Measurements from ENCODE around the gene CCNF. TPM values are rescaled to one million over a fixed set of nuclear protein-coding genes. Genes with fewer than 3 reads are reported as not detected.
"Not testable (repeated sequence)": the region's sequence is repeated elsewhere in the genome, so short reads cannot be mapped to it uniquely, and the experiment has no call there.

Gene CCNF, protein sequence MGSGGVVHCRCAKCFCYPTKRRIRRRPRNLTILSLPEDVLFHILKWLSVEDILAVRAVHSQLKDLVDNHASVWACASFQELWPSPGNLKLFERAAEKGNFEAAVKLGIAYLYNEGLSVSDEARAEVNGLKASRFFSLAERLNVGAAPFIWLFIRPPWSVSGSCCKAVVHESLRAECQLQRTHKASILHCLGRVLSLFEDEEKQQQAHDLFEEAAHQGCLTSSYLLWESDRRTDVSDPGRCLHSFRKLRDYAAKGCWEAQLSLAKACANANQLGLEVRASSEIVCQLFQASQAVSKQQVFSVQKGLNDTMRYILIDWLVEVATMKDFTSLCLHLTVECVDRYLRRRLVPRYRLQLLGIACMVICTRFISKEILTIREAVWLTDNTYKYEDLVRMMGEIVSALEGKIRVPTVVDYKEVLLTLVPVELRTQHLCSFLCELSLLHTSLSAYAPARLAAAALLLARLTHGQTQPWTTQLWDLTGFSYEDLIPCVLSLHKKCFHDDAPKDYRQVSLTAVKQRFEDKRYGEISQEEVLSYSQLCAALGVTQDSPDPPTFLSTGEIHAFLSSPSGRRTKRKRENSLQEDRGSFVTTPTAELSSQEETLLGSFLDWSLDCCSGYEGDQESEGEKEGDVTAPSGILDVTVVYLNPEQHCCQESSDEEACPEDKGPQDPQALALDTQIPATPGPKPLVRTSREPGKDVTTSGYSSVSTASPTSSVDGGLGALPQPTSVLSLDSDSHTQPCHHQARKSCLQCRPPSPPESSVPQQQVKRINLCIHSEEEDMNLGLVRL
- total RNA-seq (2014; rRNA removed; shearing (Covaris generic)), result 81.5 and 82.6 TPM in 2 replicates

DNA sequence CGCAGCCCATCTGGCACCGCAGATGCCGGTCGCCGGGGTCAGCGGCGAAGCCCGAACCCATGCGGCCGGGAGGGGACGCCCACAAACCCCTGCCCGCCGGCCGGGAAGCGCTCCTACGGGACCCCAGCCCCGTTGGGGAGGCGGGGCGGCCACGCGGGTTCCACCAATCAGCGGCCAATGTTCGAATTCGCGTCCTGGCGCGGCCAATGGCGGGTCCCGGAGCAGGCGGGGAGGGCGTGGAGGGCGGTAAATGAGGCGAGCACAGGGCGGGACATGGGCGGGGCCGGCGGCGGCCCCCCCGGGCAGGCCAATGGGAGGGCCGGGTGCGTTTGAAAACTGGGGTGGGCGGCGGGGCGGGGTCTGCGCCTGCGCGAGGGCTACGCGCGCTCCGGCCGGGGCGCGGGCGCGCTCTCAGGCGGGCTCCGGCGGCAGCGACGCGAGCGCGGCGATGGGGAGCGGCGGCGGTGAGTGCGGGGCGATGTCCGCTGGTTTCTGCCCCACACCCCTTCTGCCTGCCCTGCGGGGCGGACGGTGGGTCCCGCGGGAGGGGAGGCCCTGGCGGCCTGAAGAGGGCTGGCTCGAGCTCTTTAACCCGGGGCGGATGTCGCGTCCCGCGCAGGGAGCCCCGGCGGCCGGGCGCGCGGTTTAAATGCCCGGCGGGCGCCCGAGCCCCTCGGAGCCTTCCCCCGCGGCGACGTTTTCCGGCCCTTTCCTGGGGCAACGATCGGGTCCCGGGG lies at the start of gene CCNF:
Gene CCNF (plus strand): TSS at position 414 of the 737 bp plus-strand sequence. CDS start 35 bp downstream, at position 449.
- H3K4me3 ChIP-seq (ENCODE audit: insufficient read depth, low read depth, low read length), result peak within 1 kb of the TSS; percentile 92
- peaks cover 1% of the 10 kb centered on the region; the same call in 1 of the 2 replicates for H3K27me3 ChIP-seq (ENCODE audit: control insufficient read depth, insufficient read depth, low read length)
- H3K36me3 ChIP-seq (replicated peaks; ENCODE audit: control insufficient read depth, insufficient read depth, low read length), result peaks cover 21% of the 10 kb centered on the region
- DNase-seq, result peak; percentile 100

DNA sequence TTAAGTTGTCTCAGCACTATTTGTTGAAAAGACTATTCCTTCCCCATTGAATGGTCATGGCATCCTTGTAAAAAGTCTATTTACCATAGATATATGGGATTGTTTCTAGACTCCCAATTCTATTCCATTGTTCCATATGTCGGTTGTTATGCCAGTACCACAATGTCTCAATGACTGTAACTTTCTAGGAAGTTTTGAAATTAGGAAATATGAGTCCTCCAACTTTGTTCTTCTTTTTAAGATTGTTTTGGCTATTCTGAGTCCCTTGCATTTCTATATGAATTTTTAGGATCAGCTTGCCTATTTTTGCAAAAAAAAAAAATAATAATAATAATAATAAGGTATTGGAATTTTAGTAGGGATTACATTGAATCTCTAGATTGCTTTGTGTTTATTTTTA lies 45.7 kb upstream of the CCNF start:
- no peak overlapping the region for H3K4me3 ChIP-seq (ENCODE audit: insufficient read depth, low read depth, low read length)
- no peak for DNase-seq
- H3K27me3 ChIP-seq (ENCODE audit: control insufficient read depth, insufficient read depth, low read length), result no peaks in the 10 kb centered on the region
- H3K36me3 ChIP-seq (replicated peaks; ENCODE audit: control insufficient read depth, insufficient read depth, low read length), result no peaks in the 10 kb centered on the region

DNA sequence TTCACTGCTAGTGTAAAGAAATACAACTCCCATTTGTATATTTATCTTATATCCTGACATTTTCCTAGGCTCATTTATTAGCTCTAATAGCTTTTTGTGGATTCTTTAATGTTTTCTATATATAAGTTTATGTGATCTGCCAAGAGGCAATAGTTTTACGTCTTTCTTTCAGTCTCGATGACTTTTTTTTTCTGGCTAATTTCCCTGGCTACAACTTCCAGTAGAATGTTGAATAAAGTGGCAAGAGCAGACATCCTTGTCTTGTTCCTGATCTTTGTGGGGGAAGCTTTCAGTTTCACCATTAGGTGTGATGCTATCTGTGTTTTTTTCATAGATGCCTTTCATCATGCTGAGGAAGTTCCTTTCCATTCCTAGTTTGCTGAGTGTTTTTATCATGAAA lies 44.8 kb upstream of the CCNF start:
- no peaks in the 10 kb centered on the region for H3K27me3 ChIP-seq (ENCODE audit: control insufficient read depth, insufficient read depth, low read length)
- DNase-seq, result no peak
- H3K36me3 ChIP-seq (replicated peaks; ENCODE audit: control insufficient read depth, insufficient read depth, low read length), result no peaks in the 10 kb centered on the region
- H3K4me3 ChIP-seq (ENCODE audit: insufficient read depth, low read depth, low read length), result no peak overlapping the region

DNA sequence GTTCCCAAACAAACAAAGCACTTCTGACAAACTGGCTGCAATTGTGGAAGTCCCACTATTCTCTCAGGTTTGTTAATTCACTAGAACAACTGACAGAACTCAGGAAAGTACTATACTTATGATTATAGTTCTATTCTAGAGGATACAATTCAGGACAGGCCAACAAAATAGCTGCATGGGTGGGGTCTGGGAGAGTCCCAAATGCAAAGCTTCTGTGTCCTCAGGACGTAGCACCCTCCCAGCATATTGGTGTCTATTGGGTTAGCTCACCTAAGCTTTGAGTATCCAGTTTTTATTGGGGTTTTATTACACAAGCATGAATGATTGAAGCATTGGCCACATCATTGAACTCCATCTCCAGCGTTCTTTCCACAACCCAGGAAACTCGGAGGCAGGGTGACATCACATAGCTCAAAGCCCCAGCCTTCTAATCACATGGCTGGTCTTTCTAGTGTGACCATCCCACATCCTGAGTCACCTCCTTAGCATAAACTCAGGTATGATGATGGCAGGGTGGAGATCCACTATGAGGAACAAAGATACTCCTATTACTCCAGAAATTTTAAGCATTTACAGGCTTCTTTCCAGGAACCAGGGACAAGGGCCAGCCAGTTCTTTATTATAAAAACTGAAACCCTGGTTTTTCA lies 43.9 kb upstream of the CCNF start:
- no peaks in the 10 kb centered on the region for H3K27me3 ChIP-seq (ENCODE audit: control insufficient read depth, insufficient read depth, low read length)
- no peak overlapping the region for H3K4me3 ChIP-seq (ENCODE audit: insufficient read depth, low read depth, low read length)
- DNase-seq, result peak; percentile 17
- H3K36me3 ChIP-seq (replicated peaks; ENCODE audit: control insufficient read depth, insufficient read depth, low read length), result no peaks in the 10 kb centered on the region

DNA sequence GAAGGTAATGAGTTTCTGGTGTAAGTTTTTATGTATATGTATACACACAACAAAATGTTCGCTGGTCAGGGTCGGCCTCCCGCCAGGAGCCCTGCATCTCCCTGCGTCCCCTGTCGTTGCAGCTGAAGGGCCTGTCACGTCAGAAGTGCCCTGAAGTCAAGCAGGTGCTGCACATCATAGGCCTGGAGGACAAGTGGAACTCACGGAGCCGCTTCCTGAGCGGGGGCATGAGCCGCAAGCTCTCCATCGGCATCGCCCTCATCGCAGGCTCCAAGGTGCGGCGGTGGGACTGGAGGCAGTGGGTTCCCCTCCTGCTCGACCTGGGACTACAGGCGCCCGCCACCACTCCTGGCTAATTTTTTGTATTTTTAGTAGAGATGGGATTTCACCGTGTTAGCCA lies 43.3 kb upstream of the CCNF start:
- H3K27me3 ChIP-seq (ENCODE audit: control insufficient read depth, insufficient read depth, low read length); DNase-seq; H3K4me3 ChIP-seq (ENCODE audit: insufficient read depth, low read depth, low read length); H3K36me3 ChIP-seq (replicated peaks; ENCODE audit: control insufficient read depth, insufficient read depth, low read length): not testable (repeated sequence)

DNA sequence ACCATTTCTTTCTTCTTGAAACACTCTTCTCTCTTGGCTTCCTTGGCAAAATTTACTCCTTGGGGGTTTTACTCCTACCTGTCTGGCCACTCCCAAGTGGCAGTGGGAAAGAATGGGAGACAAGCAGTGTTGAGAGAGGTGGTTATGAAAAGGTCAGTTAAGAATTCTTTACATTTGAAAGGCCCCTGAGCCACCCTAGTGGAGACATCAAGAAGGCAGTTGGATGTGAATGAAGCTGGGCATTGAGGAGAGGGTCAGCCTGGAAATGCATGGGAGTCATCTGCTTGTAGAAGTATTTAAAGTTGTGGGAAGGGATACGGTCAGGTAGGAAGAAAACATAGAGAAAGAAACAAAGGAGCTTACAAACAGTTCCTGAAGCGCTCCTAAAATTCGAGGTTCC lies 42.3 kb upstream of the CCNF start:
- peak; percentile 80 for DNase-seq
- Histone ChIP-seq H3K36me3 (replicated peaks; ENCODE audit: control insufficient read depth, insufficient read depth, low read length) (no peaks in the 10 kb centered on the region), H3K27me3 (ENCODE audit: control insufficient read depth, insufficient read depth, low read length) (no peaks in the 10 kb centered on the region), H3K4me3 (ENCODE audit: insufficient read depth, low read depth, low read length) (no peak overlapping the region)

DNA sequence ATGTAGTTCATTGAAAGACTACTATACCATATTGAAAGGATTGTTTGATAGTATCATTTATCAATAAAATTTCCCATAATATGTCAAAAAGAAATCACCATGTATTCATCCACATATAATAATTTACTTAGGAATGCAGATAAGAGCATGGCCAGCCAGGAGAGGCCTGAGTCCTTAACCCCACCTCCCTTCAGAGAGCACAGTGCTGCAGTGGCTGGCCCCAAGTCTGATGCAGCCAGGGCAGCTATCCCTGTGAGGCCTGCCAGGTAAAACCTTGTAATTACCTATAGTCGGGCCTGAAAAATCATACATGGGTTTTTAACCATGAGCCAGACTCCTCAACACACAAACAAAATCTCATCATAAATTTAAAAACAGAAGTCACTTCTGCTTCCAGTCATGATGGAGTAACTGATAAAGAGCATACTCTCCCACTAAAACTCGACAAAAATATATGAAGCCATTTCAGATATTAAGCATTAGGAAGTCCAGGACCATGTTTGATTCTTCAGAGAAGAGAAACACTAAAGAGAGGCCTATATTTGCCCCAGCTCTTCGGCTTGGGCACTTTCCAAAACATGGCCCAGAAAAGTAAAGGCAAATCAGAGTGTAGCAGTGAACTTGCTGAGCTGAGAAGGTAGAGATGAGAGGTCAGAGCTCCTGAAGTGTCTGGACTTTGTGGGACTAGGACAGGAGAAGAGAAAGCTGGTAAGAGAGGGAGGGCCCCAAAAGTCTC lies 40.9 kb upstream of the CCNF start:
- Histone ChIP-seq H3K4me3 (ENCODE audit: insufficient read depth, low read depth, low read length) (no peak overlapping the region), H3K27me3 (ENCODE audit: control insufficient read depth, insufficient read depth, low read length) (no peaks in the 10 kb centered on the region), H3K36me3 (replicated peaks; ENCODE audit: control insufficient read depth, insufficient read depth, low read length) (no peaks in the 10 kb centered on the region)
- DNase-seq, result no peak

DNA sequence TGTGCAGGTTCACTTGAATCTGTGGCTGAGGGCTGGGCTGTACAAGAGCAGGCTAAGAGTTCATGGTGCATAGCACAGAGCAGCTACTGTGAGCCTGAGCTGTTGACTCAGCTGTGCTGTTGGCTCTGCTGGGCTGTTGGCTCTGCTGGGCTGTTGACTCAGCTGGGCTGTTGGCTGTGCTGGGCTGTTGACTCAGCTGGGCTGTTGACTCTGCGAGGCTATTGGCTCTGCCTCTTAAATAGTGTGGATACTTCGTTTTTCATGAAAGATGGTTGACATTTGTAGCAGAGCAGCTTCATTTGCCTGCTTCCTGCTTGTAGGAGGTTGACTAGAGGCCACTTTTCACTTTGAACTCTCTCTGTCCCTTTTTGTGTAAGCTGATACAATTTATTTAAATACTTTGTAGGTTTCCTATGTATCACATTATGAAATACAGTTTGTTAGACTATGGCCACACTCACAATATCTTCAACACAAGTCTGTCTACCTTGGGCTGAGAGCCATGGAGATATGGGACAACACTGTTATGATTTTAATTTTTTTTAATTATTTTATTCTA lies 40.3 kb upstream of the CCNF start:
- H3K27me3 ChIP-seq (ENCODE audit: control insufficient read depth, insufficient read depth, low read length), result no peaks in the 10 kb centered on the region
- no peak overlapping the region for H3K4me3 ChIP-seq (ENCODE audit: insufficient read depth, low read depth, low read length)
- no peak for DNase-seq
- no peaks in the 10 kb centered on the region for H3K36me3 ChIP-seq (replicated peaks; ENCODE audit: control insufficient read depth, insufficient read depth, low read length)

DNA sequence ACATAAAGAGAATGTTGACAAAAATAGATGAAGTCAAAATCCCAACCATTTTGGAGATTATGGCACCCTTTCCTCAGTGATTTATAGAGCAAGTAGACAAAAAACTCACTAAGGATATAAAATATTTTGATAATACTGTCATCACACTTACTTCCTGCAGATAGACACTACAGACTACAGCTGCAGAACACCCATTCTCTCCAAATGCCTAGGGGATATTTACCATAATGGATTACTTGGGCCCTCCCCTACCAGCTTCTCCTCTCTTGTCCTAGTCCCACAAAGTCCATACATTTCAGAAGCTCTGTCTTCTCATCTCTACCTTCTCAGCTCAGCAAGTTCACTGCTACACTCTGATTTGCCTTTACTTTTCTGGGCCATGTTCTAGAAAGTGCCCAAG lies 37.2 kb upstream of the CCNF start:
- no peak for DNase-seq
- Histone ChIP-seq H3K36me3 (replicated peaks; ENCODE audit: control insufficient read depth, insufficient read depth, low read length) (no peaks in the 10 kb centered on the region), H3K27me3 (ENCODE audit: control insufficient read depth, insufficient read depth, low read length) (no peaks in the 10 kb centered on the region), H3K4me3 (ENCODE audit: insufficient read depth, low read depth, low read length) (no peak overlapping the region)

DNA sequence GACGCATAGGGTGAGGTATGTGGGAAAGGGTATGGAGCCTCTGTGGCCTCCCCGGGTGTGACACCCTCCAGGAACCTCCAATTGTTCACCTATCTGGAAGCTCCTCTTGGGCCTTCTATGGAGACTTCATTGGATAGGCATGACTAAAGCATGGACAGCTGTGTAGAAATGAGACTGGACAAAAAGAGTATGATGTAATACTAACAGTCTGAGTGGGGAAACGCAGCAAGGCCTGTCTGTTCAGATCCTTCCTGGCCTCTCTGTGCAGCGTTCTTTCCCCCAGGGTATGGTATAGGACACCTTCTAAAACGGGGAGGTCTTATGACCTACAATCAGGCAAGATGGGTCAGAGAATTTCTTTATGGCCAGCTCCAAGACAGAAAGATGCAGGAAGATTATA lies 30.7 kb upstream of the CCNF start:
- no peaks in the 10 kb centered on the region for H3K36me3 ChIP-seq (replicated peaks; ENCODE audit: control insufficient read depth, insufficient read depth, low read length)
- no peak for DNase-seq
- no peak overlapping the region for H3K4me3 ChIP-seq (ENCODE audit: insufficient read depth, low read depth, low read length)
- H3K27me3 ChIP-seq (ENCODE audit: control insufficient read depth, insufficient read depth, low read length), result no peaks in the 10 kb centered on the region

DNA sequence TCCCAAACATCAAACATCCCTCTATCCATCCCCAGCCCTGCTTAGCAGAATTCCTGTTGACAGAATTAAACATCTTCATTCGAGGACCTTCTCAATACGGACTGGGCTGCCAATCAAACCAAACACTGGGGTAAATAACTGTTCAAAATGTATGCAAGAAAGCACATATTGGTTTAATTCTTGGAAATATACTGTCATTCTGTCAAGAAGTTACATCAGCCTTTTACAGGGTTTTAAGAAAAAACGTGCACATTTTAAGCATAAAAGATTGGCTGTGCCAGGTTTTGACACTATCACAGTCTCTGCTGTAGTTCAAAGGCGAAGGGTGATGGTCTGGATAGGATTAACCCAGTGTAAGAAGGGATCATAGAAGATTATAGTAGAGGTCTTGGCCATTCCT lies 25.1 kb upstream of the CCNF start:
- H3K27me3 ChIP-seq (ENCODE audit: control insufficient read depth, insufficient read depth, low read length), result no peaks in the 10 kb centered on the region
- no peak for DNase-seq

DNA sequence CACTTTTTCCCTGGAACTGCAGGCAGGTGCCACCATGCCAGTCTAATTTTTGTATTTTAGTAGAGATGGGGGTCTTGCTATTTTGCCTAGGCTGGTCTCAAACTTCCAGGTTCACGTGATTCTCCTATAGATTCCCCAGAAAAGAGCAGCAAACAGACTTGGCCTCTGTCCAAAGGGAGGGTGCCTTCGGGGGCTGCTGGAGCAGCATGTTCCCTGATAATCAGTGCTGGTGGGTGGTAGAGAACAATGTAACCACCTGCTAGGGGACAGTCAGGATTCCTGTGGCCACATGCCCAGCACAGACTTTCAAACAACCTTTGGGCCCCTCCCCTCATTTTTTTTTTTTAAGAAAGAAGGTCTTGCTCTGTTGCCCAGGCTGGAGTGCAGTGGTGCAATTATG lies 14.2 kb upstream of the CCNF start:
- no peak for DNase-seq
- no peaks in the 10 kb centered on the region for H3K36me3 ChIP-seq (replicated peaks; ENCODE audit: control insufficient read depth, insufficient read depth, low read length)
- no peaks in the 10 kb centered on the region for H3K27me3 ChIP-seq (ENCODE audit: control insufficient read depth, insufficient read depth, low read length)
- no peak overlapping the region for H3K4me3 ChIP-seq (ENCODE audit: insufficient read depth, low read depth, low read length)

More for the DNA sequence above, 25.1 kb upstream of the CCNF start:
- Histone ChIP-seq H3K36me3 (replicated peaks; ENCODE audit: control insufficient read depth, insufficient read depth, low read length) (no peaks in the 10 kb centered on the region), H3K4me3 (ENCODE audit: insufficient read depth, low read depth, low read length) (no peak overlapping the region)

DNA sequence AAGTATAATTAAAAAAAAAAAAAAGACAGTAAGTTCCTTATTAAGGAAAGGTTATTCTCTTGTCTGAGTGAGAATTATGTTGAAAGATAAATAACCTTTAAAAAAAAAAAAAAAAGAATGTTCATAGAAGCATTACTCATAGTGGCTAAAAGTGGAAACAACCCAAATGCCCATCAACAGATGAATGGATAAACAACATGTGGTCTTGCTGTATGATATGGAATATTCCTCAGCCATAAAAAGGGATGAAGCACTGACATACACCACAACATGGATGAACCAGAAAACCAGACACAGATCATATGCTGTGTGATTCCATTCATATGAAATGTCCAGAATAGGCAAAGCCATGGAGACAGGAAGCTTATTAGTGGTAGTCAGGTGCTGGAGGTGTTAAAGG lies 9.2 kb upstream of the CCNF start:
- Histone ChIP-seq H3K4me3 (ENCODE audit: insufficient read depth, low read depth, low read length) (no peak overlapping the region), H3K27me3 (ENCODE audit: control insufficient read depth, insufficient read depth, low read length) (no peaks in the 10 kb centered on the region), H3K36me3 (replicated peaks; ENCODE audit: control insufficient read depth, insufficient read depth, low read length) (no peaks in the 10 kb centered on the region)
- no peak for DNase-seq

Measured in H7 (cell line).